ENCODE results near the gene PFDN2. TPM values are rescaled to one million over a fixed set of nuclear protein-coding genes. Genes with fewer than 3 reads are reported as not detected.

Gene PFDN2
- total RNA-seq, 1 experiment from 2014 or later, result 98.6 TPM

DNA sequence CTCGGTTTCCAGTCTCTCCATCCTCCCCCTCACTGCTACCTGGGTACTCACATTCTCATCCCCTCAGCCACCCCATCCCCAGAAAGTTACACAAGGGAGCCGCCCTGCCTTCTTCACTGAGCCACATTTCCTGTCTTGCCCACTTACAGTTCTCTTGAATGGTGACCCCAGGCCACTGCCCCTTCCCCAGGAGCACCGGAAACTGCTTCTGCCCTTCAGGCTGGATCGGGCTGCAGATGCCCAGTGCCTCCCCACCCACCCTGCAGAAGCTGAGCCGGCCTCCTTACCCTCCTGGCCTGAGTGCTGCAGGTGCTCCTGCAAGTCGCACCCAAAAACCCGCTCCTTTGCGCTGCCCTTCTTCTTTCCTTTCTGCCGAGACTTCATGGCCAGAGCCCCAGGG is 48.6 kb downstream of the PFDN2 start:
- Histone ChIP-seq H3K4me1 (ENCODE audit: control insufficient read depth, insufficient read depth, low read length) (no peaks in the 10 kb centered on the region), H3K27me3 (ENCODE audit: control insufficient read depth, insufficient read depth, low read length) (no peaks in the 10 kb centered on the region), H3K4me3 (ENCODE audit: low read depth in 2 of 2, low read length in 2 of 2) (no peak overlapping the region), H3K9me3 (ENCODE audit: control insufficient read depth, insufficient read depth, low read depth, low read length) (no peaks in the 10 kb centered on the region), H3K36me3 (ENCODE audit: control insufficient read depth, insufficient read depth, low read length) (no peaks in the 10 kb centered on the region), H3K27ac (ENCODE audit: low read length) (no peak overlapping the region)
- intact Hi-C loops (cut with micrococcal nuclease; ENCODE audit: unreplicated experiment) (no loop called here), in situ Hi-C loops (cut with HindIII; ENCODE audit: low pct_unique_long_range_greater_than_20kb, low sequenced_read_pairs) (no loop called here)
- no peak for ATAC-seq
- BruUV-seq (replicated peaks), result no TSS peak
- DNase-seq (ENCODE audit: low read depth, low spot score), result no peak
- ChIA-PET POLR2A (no interaction called here), CTCF (no interaction called here)
- TF ChIP-seq, protein P1, sequence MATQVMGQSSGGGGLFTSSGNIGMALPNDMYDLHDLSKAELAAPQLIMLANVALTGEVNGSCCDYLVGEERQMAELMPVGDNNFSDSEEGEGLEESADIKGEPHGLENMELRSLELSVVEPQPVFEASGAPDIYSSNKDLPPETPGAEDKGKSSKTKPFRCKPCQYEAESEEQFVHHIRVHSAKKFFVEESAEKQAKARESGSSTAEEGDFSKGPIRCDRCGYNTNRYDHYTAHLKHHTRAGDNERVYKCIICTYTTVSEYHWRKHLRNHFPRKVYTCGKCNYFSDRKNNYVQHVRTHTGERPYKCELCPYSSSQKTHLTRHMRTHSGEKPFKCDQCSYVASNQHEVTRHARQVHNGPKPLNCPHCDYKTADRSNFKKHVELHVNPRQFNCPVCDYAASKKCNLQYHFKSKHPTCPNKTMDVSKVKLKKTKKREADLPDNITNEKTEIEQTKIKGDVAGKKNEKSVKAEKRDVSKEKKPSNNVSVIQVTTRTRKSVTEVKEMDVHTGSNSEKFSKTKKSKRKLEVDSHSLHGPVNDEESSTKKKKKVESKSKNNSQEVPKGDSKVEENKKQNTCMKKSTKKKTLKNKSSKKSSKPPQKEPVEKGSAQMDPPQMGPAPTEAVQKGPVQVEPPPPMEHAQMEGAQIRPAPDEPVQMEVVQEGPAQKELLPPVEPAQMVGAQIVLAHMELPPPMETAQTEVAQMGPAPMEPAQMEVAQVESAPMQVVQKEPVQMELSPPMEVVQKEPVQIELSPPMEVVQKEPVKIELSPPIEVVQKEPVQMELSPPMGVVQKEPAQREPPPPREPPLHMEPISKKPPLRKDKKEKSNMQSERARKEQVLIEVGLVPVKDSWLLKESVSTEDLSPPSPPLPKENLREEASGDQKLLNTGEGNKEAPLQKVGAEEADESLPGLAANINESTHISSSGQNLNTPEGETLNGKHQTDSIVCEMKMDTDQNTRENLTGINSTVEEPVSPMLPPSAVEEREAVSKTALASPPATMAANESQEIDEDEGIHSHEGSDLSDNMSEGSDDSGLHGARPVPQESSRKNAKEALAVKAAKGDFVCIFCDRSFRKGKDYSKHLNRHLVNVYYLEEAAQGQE (IDR thresholded peaks at IDR 0.05; ENCODE audit: insufficient read depth in 1 of 2, low read depth in 2 of 2, low read length in 1 of 2), result no peak
- no peak for TF ChIP-seq SIN3A (IDR thresholded peaks at IDR 0.05; ENCODE audit: borderline replicate concordance, insufficient read depth, low read depth, low read length)
- no peak for TF ChIP-seq POLR2AphosphoS5 (IDR thresholded peaks at IDR 0.05; ENCODE audit: low read depth, low read length)
- no peak for TF ChIP-seq TCF7L2 (IDR thresholded peaks at IDR 0.05; ENCODE audit: low read depth, low read length)
- TF ChIP-seq, protein P2, sequence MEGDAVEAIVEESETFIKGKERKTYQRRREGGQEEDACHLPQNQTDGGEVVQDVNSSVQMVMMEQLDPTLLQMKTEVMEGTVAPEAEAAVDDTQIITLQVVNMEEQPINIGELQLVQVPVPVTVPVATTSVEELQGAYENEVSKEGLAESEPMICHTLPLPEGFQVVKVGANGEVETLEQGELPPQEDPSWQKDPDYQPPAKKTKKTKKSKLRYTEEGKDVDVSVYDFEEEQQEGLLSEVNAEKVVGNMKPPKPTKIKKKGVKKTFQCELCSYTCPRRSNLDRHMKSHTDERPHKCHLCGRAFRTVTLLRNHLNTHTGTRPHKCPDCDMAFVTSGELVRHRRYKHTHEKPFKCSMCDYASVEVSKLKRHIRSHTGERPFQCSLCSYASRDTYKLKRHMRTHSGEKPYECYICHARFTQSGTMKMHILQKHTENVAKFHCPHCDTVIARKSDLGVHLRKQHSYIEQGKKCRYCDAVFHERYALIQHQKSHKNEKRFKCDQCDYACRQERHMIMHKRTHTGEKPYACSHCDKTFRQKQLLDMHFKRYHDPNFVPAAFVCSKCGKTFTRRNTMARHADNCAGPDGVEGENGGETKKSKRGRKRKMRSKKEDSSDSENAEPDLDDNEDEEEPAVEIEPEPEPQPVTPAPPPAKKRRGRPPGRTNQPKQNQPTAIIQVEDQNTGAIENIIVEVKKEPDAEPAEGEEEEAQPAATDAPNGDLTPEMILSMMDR (IDR thresholded peaks at IDR 0.05), result no peak

GRCh38 chr1:161068306-161069234 is 49.3 kb downstream of the PFDN2 start:
- no peak for ATAC-seq

More at GRCh38 chr1:161068306-161069234, 49.3 kb downstream of the PFDN2 start:
- no peaks in the 10 kb centered on the region for H3K27me3 ChIP-seq (ENCODE audit: control insufficient read depth, insufficient read depth, low read length)
- H3K27ac ChIP-seq (ENCODE audit: low read length), result no peak overlapping the region
- no peaks in the 10 kb centered on the region for H3K9me3 ChIP-seq (ENCODE audit: control insufficient read depth, insufficient read depth, low read depth, low read length)
- ChIA-PET POLR2A (no interaction called here), CTCF (no interaction called here)
- in situ Hi-C loops (cut with HindIII; ENCODE audit: low pct_unique_long_range_greater_than_20kb, low sequenced_read_pairs) (no loop called here), intact Hi-C loops (cut with micrococcal nuclease; ENCODE audit: unreplicated experiment) (no loop called here)
- DNase-seq (ENCODE audit: low read depth, low spot score), result no peak
- no peak overlapping the region for H3K4me3 ChIP-seq (ENCODE audit: low read depth in 2 of 2, low read length in 2 of 2)
- H3K4me1 ChIP-seq (ENCODE audit: control insufficient read depth, insufficient read depth, low read length), result no peaks in the 10 kb centered on the region
- BruUV-seq (replicated peaks), result no TSS peak
- TF ChIP-seq, protein P2 (IDR thresholded peaks at IDR 0.05), result no peak
- TF ChIP-seq SIN3A (IDR thresholded peaks at IDR 0.05; ENCODE audit: borderline replicate concordance, insufficient read depth, low read depth, low read length) (no peak), TCF7L2 (IDR thresholded peaks at IDR 0.05; ENCODE audit: low read depth, low read length) (no peak), POLR2AphosphoS5 (IDR thresholded peaks at IDR 0.05; ENCODE audit: low read depth, low read length) (no peak)
- TF ChIP-seq, protein P1 (IDR thresholded peaks at IDR 0.05; ENCODE audit: insufficient read depth in 1 of 2, low read depth in 2 of 2, low read length in 1 of 2), result no peak
- no peaks in the 10 kb centered on the region for H3K36me3 ChIP-seq (ENCODE audit: control insufficient read depth, insufficient read depth, low read length)
